Left ventricle myocardium inferior (tissue), 1 donor: Measurements from ENCODE around the gene HSD17B10. TPM values are rescaled to one million over a fixed set of nuclear protein-coding genes. Genes with fewer than 3 reads are reported as not detected.

Experiments used
- DNase-seq: peaks from one replicate; pipeline ENCODE4 v3.0.0-alpha.2; 2020
- H3K27ac ChIP-seq: fragments of 200-600 bp; replicated peaks from 2 replicates; pipeline ENCODE4 v1.8.0; 2021
- H3K27me3 ChIP-seq: fragments of 200-600 bp; 2 replicates; pipeline ENCODE4 v1.8.0; 2021; ENCODE audit warnings: low read depth
- H3K36me3 ChIP-seq: fragments of 200-600 bp; 2 replicates; pipeline ENCODE4 v1.8.0; 2021
- H3K4me1 ChIP-seq: fragments of 200-600 bp; 2 replicates; pipeline ENCODE4 v1.8.0; 2021
- H3K4me3 ChIP-seq: fragments of 200-600 bp; 2 replicates; pipeline ENCODE4 v1.8.0; 2021; ENCODE audit warnings: mild to moderate bottlenecking, moderate library complexity
- H3K9me3 ChIP-seq: fragments of 200-600 bp; replicated peaks from 2 replicates; pipeline ENCODE4 v1.8.0; 2021
- CTCF ChIP-seq: fragments of 200-600 bp; IDR thresholded peaks from 2 replicates; pipeline ENCODE4 v1.8.0; 2021; ENCODE audit warnings: antibody characterized with exemption, mild to moderate bottlenecking, borderline replicate concordance
- intact Hi-C: fragments of 100-400 bp; cut with micrococcal nuclease; formaldehyde crosslinking; loops from one replicate; pipeline ENCODE4 v1.11.0; 2022
- total RNA-seq: library from RNA; stranded (reverse); fragmentation: NEBNext Ultra II Directional; extraction: Animal tissue kit (Norgen Biotek cat#: 25700); gene quantifications from one replicate; pipeline ENCODE4 v1.2.1, GENCODE V29; 2021
- donor health status: DM: no; HTN: yes; CAD: no; lungs with severe emphysema.

Gene HSD17B10
- total RNA-seq, 1 donor from 2014 or later: 109 TPM

DNA sequence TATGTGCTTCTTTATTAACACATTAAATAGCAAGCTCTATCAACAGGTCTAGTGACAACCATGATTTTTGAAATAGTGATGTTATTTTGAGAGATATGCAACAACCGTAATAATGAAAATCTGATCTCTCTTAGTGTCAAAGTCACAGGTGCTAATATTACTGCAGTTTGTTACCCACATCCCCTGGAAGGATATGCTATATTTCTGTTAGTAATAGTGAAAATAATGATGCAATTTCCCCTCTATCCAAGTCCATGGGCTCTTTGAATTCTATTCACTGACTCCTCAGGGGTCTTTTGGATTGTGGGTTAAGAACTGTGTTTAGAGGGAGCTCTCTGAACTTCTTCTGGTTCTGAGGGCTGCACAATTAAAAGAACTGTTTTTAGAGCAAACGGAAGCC, 3.0 kb upstream of the HSD17B10 start:
- no peaks in the 10 kb centered on the region for H3K27me3 ChIP-seq
- intact Hi-C loops: no loop called here
- H3K9me3 ChIP-seq: no peaks in the 10 kb centered on the region
- TF ChIP-seq CTCF: no peak
- peaks cover 21% of the 10 kb centered on the region for H3K4me1 ChIP-seq
- no peak for DNase-seq
- peaks cover 1% of the 10 kb centered on the region for H3K36me3 ChIP-seq
- H3K4me3 ChIP-seq: no peak overlapping the region
- H3K27ac ChIP-seq: no peak overlapping the region

DNA sequence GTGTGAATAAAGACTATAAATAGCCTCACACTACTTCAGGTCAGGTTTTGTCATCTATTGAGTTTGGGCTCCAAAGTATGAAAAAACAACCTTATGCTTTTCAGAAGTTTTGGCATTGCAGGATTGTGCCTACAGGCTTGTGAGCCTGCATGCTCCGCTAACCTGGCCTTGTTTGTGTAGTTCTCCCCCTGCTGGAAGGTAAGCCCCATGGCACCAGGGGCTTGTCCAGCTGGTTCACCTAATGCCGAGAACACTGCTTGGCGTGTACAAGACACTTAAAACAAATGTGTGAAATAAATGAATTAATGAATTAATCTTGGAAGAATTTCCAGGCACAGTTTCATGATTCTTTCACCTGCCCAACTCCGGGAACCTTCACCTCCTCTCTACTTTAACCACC, 1.8 kb upstream of the HSD17B10 start:
- peak; percentile 72 for TF ChIP-seq CTCF
- Histone ChIP-seq H3K9me3 (no peaks in the 10 kb centered on the region), H3K27ac (no peak overlapping the region), H3K36me3 (peaks cover 14% of the 10 kb centered on the region), H3K27me3 (no peaks in the 10 kb centered on the region), H3K4me3 (no peak overlapping the region), H3K4me1 (peaks cover 18% of the 10 kb centered on the region)
- peak; percentile 36 for DNase-seq
- intact Hi-C loops: no loop called here

DNA sequence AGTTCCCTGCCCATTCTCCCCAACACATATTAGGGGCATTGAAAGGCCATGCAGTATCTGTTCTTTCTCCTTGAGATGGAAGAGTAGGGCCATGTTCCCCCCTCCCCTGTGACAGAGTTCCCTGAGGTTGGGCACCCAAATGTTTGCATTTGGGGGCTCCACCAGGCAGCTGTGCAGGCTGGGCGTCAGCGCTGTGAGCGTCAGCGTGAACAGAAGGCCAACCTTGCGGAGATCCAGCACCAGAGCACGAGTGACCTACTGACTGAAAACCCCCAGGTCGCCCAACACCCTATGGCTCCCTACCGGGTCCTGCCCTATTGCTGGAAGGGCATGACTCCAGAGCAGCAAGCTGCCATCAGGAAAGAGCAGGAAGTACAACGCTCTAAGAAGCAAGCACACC, 3.9 kb downstream of the HSD17B10 start:
- intact Hi-C loops: no loop called here

GRCh38 chrX:53429755-53430154, 4.4 kb downstream of the HSD17B10 start:
- DNase-seq: no peak
- Histone ChIP-seq H3K9me3 (no peaks in the 10 kb centered on the region), H3K27me3 (no peaks in the 10 kb centered on the region), H3K36me3 (peaks cover 19% of the 10 kb centered on the region), H3K4me1 (peaks cover 8% of the 10 kb centered on the region), H3K27ac (no peak overlapping the region), H3K4me3 (no peak overlapping the region)
- no peak for TF ChIP-seq CTCF
- intact Hi-C loops: no loop called here

More for the DNA sequence above, 3.9 kb downstream of the HSD17B10 start:
- Histone ChIP-seq H3K9me3 (no peaks in the 10 kb centered on the region), H3K36me3 (peaks cover 19% of the 10 kb centered on the region), H3K27me3 (no peaks in the 10 kb centered on the region), H3K4me1 (peaks cover 8% of the 10 kb centered on the region), H3K27ac (no peak overlapping the region), H3K4me3 (no peak overlapping the region)
- TF ChIP-seq CTCF: no peak
- DNase-seq: no peak

DNA sequence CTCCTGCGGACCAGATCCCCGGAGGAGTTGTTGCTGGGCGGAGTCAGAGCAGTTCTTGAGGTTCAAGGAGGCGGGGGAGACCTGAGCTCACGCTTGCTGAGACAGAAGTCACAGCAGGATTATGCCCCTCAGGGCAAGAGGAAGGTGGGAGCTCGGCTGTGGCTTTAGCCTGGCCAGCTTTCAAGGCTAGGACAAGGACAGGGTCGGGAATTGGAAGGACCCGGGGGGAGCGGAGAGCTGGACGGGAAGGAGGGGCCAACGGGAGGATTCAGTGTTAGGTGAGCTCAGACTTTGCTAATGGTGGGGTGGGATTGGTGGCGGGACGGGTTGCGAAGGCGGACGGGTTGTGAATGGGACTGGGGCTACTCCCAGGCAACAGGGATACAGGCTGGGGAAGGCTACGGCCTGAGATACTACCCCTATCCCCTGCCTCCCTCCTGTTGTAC, 11.3 kb downstream of the HSD17B10 start, which contains the start of gene RIBC1:
RIBC1 (plus strand) TSS at position 13 of the 446 bp plus-strand sequence. CDS start 3,404 bp downstream, outside the sequence.
- no peak for DNase-seq
- Histone ChIP-seq H3K4me3 (peak within 1 kb of the TSS; percentile 76), H3K27me3 (no peaks in the 10 kb centered on the region), H3K4me1 (peaks cover 24% of the 10 kb centered on the region), H3K9me3 (no peaks in the 10 kb centered on the region), H3K27ac (peak within 1 kb of the TSS; percentile 93), H3K36me3 (no peaks in the 10 kb centered on the region)
- intact Hi-C loops: no loop called here
- TF ChIP-seq CTCF: no peak
